ELR (cell line): Measurements from ENCODE around the gene CORO6.

ENCODE experiments used
- DNase-seq: peaks from one replicate; pipeline ENCODE4 v3.0.0-alpha.2; 2015; ENCODE audit warnings: low read depth

CORO6 gene

DNA sequence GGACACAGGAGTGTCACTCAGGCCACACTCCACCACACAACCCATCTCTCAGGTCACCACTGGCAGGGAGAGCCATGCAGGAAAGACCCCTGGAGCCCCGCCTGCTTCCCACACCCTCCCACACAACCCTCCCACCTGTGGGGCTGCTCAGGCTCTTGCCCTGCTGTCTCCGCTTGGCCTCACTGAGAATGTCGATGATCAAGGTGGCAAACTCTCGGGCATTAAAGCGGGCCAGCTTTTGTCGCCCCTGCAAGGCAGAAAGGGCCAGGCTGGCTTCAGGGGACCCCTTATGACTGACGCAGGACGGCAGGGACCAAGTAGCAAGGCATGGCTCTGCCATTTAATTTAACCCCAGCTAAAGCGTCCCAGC lies 45.7 kb downstream of the CORO6 start:
- no peak for DNase-seq

- DNase-seq = no peak
Measured at GRCh38 chr17:29576214-29577000, 46.3 kb downstream of the CORO6 start.

DNA sequence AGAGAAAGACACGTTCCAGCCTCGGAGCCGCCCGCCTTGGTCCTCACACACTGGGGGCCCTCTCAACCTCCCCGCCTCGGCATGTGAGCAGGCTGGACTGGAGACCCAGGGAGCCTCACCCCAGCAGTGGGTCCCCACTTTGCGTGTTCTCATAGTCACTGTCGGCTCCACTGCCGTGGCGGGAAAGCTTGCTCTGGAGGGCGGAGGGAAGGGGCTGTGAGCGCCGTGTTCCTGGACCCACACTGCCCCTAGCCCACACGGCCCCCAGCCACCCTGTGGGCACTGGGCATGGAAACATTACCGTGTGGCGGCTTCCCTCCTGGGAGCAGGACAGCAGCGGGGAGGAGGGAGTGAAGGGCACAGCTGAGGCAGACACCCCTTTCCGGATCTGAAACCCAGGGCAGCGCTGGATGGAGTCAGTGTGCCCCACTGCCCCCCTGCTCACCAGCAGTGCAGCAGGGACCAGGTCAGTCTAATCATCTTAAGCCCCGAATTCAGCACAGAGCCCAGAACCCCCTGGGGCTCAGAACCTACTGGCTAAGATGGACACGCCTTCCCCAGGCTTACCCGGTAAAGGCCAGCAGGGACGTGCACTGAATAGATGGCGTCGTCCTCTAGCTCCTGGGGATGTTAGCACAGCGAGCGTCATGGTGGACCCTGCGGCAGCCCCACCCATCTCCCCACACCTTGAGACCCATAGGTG lies 47.0 kb downstream of the CORO6 start:
- no peak for DNase-seq

- no peak for DNase-seq
Measured at GRCh38 chr17:29574732-29575510, 47.8 kb downstream of the CORO6 start.

- DNase-seq = no peak
Measured at GRCh38 chr17:29573871-29574731, 48.6 kb downstream of the CORO6 start.

- DNase-seq = no peak
Measured at GRCh38 chr17:29573558-29573869, 49.2 kb downstream of the CORO6 start.

DNA sequence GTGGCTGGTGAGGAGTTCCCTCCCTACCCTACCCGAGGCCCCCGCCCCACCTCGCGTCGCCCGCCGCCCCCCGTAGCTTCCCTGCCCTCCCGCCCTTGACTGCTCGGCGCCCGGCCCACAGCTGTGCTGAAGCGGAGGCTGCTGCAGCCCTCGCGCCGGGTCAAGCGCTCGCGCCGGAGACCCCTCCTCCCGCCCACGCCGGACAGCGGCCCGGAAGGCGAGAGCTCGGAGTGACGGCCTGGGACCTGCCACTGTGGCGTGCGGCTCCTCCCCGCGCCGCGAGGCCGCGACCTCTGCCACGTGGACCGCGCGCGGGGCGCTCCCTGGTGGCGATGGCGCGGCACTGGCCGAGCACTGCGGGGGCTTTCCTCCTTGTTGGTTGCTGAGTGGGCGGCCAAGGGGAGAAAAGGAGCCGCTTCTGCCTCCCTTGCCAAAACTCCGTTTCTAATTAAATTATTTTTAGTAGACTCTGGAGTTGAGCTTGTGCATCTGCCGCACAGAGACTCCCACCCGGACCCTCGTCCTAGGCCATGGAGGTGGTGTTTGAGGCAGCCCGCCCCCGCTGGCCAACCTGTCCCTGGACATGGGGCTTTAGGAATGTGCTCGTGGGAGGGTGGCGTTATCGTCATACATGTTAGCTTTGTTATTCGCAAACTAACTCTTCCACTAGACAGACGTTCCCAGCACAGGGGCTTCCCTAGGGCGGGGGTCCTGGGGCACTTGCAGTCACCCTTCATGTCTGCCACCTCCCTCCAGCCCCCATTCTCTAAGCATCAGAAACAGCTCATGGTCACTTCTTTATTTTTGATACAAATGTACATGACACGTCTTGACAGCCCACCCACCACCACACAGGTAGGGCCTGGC lies 49.8 kb downstream of the CORO6 start:
- DNase-seq = peak; percentile 46

GRCh38 chr17:29571883-29572681 lies 50.6 kb downstream of the CORO6 start:
- DNase-seq = no peak

DNA sequence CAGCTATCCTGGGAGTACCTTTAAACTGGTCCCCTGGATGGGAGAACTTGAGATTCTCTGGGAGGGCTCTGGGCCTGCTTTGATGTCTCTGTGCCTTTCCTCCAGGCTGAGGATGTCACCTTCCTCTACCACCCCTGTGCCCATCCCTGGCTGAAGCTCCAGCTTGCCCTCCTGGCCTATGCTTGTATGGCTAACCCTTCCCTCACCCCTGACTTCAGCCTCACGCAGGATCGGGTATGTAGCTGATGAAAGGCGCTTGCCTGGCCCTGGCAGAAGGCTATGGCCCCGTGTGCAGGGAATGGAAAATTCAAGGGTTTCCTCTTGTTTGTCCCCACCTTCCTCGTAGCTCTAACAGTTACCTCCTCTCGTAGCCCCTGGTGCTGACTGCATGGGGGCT lies 51.2 kb downstream of the CORO6 start:
- no peak for DNase-seq

DNA sequence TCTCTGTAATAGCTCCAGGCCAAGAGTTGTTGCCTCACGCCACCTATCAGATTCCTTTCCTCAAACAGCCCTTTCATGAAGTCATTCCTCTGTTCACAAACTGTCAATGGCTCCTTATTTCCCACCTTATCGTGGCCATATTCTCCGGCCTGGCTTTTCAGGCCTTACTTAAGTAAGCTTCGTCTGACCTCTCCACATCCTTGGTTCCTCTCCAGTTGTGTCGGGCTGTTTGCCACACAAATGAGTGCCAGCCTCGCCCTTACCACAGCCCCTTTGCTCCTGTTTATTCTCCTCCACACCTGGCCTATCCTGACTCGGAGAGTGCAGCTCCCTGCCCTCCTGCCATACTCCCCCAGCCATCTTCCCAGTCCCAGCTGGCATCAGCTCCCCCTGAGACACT lies 52.2 kb downstream of the CORO6 start:
- DNase-seq = no peak

DNA sequence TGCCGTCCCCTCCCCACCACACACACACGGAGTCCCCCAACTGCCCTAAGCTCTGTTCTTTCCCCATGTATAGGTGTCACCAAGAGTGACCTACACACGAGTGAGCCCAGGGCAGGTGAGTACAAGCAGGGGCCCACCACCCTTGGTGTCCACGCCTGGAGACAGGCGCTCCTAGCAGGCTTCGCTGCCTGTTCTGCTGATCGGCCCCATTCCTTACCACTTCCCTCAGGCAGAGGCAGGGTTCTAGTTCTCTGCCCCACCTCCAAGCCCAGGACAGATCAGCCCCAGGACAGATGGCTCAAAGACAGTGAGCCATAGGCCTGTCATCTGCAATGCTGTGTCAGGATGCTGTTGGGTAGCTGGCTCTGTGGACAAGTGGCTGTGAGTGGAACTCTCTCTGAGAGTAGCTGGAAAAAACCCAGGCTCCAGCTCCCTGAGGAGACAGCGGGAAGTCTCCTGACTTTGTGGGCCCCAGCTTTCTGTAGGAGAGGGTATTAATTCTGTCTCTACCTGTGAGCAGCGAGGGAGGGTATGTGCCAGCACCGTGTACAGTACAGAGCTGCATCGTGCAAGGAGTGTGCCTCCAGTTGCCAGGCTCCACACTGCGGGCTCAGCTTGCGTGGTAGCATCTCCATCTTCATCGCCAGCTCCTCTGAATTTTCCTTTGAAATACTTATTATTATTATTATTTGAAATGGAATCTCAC lies 53.3 kb downstream of the CORO6 start:
- peak; percentile 82 for DNase-seq

DNA sequence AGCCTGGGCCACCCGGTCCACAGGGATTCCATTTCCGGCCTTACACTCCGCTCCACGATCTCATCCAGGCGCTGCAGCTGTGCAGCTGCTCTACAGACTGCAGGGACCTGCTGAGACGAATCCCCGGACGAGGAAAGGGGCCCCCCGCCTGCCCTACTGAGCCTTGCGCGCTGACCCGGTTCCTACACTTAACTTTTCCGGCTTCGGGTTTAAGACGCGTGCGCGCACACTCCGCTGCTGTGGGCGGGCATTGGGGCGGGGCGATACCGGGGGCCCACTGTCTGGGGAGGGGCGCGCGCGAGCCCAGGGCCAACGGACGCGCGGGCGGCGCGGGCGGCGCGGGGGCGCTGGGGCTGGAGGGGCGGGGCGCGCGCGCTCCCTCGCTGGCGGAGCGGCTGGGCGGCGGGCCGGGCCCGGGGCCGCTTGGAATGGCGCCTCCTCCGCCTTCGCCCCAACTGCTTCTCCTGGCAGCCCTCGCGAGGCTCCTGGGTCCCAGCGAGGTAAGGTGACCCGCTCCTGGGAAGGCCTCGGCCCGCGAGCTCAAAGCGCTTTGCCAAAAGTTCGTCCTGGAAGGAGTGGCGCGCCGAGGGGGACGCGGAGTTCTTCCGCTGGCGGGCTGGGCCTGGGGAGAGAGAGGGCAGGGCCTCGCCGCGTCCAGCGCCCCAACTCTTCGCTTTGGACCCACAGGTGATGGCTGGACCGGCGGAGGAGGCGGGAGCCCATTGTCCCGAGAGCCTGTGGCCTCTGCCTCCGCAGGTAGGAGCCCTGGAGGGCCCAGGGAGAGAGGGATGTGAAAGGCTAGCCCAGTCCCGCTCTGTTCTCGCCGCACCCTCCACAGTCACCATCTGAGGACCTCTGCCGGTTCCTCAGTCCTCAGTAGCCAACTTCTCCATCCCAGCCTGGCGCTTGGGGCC lies 54.1 kb downstream of the CORO6 start, which contains the start of gene TP53I13:
Gene TP53I13, plus strand, starts transcription at position 371 of the 914 bp plus-strand sequence. Its CDS starts 58 bp downstream, at position 429.
- peak; percentile 87 for DNase-seq

- peak; percentile 75 for DNase-seq
Measured at GRCh38 chr17:29567554-29568330, 55.0 kb downstream of the CORO6 start.

GRCh38 chr17:29567304-29567553 lies 55.5 kb downstream of the CORO6 start:
- peak; percentile 41 for DNase-seq

- peak; percentile 68 for DNase-seq
Measured at GRCh38 chr17:29566473-29567303, 56.0 kb downstream of the CORO6 start, which contains the start of gene ABHD15. Gene ABHD15, minus strand, starts transcription at chr17:29567037. Its CDS starts 71 bp downstream, at chr17:29566966.

- no peak for DNase-seq
Measured at GRCh38 chr17:29565643-29566472, 56.9 kb downstream of the CORO6 start.
